GM18517 (cell line): ENCODE data around the gene YWHAG.
"Not testable (repeated sequence)": the region's sequence is repeated elsewhere in the genome, so short reads cannot be mapped to it uniquely, and the experiment has no call there.

Experiments
- ATAC-seq: cut with Tn5 transposase; IDR thresholded peaks from one replicate; pipeline ENCODE4 v1.9.1; 2021; ENCODE audit warnings: mild to moderate bottlenecking, moderate library complexity; ENCODE audit not compliant: unreplicated experiment

The YWHAG gene

DNA sequence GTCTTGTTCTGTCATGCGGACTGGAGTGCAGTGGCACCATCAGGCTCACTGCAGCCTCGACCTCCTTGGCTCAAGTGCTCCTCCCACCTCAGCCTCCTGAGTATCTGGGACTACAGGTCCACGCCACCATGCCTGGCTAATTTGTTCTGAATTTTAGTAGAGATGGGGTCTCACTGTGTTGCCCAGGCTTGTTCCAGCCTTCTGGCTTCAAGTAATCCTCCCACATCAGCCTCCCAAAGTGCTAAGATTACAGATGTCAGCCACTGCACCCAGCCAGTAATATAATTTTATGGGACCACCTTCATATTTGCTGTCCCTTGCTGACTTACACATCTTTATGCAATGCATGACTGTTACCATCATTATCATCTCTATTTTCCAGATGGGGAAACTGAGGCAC, 57.8 kb downstream of the YWHAG start:
- no peak for ATAC-seq

DNA sequence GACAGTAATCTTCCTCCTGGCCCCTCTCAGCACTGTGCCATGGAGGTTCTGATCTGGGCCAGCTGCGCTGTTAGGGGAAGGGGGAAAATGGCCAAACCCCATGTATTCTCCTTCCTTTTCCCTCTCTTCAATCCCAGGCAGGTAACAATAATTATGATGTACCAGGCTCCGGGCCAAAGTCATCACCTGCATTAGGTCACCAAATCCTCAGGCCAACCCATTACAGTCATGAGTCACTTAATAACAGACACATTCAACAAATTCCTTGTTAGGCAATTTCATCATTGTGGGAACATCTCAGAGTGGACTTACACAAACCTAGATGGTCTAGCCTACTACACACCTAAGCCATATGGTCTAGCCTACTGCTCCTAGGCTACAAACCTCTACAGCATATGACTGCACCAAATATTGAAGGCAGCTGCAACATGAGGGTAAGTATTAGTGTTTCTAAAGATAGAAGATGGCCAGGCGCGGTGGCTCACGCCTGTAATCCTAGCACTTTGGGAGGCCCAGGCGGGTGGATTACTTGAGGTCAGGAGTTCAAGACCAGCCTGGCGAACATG, 58.5 kb downstream of the YWHAG start:
- no peak for ATAC-seq

DNA sequence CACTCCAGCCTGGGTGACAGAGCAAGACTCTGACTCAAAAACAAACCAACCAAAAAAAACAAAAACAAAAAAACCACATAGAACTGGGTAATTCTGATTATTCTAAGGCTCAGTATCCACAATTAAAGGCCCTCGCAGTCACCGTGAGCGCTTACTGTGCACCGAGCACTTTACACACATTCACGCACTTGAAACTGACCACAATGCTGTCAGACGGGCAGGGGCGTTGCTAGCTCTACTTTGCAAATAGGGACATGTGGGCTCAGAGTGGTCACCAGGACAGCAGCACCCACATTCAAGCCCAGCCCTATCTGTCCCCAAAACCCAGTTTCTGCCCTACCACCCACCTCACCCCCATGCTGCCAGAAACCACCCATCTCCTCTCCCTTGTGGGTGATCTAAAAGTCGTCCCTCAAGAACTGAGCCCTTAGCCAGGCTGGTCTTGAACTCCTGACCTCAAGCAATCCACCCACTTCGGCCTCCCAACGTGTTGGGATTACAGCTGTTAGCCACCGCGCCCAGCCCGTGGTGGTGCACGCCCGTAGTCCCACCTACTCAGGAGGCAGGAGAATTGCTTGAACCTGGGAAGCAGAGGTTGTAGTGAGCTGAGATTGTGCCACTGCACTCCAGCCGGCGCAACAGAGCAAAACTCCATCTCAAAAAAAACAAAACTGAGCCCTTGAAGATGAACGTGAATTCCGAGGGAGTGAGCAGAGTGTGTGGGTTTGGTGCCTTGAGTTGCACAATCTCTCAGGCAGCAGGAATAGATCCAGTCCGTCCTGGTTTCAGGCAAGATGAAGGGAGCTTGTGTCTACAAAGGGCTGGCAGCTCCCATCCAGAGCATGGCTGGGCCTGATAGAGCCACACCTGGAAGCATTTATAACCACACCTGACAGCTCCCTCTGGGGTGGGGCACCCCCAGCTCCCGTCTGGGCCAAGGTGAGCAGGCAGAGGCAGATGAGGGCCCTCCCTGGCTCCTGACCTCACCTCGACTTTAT, 61.7 kb downstream of the YWHAG start:
- no peak for ATAC-seq

DNA sequence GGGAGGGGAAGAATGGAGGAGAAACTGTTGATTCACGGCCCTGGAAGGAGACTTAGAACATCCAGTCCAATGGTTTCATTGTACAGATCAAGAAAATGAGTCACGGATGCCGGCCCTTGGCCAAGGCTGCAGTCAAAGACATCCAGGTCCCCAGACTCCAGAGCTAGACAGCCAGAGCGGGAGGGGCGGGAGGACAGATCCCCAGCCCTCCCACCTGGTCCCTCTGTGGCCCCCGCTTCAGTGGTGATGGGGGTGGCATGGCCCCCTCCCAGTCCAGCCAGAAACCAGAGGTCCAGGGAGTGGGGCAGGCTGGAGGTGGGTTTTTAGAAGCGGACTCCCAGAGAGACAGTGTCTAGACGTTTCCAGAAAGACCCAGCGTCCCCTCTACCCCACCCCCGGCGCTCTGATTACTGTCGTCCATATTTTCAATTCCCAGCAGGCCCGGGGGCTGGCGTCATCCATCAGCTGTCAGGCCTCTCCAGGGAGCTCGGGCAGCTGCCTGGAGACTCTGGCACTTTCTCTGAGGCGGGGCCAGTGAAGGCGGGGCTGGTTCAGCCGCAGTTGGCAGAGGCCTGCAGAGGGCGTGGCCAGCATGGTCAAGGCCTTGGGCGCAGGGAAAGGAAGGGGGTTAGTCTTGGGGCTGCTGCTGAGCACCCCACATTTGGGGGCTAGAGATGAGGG, 64.3 kb downstream of the YWHAG start:
- no peak for ATAC-seq

DNA sequence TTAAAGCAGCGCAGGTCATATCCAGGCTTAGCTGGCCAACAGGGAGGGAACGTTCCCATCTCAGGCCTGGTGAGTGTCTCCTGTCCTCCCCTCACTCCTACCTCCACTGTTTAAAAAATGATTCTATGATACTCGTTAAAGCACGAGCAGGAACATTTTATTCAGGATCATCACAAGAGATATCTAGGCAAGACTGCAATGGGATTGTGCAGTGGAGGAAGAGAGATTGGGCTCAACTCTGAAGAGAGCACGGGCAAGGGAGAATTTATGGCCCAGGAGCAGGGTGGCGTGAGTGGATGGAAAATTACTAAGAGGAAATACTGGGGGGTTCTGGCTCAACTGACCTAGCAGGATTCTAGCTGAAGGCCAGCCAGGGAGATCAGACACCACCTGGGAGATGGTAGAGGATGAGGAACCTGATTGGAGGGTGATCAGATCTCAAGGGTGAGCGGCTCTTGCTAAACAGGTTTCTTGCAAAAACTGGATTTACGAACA, 65.3 kb downstream of the YWHAG start:
- ATAC-seq, result no peak

DNA sequence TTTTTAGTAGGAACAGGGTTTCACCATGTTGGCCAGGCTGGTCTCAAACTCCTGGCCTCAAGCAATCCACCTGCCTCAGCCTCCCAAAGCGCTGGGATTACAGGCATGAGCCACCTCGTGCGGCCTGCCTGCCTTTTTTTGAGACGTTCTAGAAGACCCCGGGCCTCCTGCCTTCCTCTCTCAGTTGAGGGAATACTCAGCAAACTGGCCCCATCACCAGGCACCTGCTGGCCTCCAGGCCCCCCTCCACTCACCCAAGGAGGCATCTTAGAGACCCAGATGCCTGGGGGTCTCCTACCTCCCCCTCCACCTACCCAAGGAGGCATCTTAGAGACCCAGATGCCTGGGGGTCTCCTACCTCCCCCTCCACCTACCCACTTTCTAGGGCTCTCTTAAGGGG, 65.9 kb downstream of the YWHAG start:
- not testable (repeated sequence) for ATAC-seq

DNA sequence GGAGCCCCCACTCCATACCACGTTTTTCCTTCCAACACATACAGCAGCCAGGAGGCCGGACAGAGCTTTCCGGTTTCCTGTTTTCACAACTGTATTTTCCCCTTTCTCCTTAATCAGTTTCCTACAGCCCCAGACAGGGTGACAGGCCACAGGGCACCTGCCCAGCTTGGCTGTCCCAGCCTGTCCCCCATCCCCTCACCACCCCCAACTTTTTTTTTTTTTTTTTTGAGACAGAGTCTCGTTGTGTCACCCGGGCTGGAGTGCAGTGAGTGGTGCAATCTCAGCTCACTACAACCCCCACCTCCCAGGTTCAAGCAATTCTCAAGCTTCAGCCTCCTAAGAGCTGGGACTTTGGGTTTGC, 66.6 kb downstream of the YWHAG start:
- ATAC-seq, result no peak

DNA sequence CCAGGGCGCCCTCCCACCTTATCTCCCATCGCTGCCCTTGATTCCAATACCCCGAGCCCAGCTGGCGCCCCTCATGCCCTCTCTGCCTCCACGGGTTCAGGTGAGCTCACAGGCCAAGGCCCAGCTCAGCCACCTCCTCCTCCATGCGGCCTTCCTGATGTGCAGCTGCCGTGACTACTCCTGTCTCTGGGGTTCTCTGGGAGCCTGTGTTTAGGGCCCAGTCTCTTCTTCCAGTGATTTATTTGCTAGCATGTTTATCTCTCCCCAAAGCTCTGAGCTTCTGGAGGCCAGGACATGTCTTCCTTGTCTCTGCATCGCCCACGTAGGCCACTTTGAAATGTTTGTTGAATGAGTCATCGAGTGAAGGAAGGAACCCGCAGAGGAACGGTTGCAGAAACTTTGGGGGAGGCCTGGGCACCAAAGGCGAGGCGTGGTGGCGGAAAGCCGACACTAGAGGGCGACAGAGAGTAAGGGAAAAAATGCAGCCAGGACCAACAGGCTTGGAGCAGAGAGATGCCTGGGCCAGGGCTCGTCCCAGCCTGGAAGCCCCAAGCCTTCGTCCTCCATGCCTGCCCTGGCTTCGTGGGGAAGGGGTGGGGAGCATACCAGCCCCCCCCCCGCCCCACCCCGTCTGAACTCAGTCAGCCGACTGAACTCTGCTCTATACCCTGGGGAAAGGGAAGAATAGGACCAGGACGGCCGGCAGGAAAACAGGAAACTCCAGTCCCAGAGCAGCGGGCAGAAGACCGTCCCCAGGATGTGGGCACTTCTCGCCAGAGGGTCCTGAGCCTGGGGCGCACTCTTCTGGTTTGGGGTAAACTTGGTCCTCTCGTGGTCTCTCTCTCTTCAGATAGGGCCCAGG, 67.2 kb downstream of the YWHAG start:
- ATAC-seq, result peak; percentile 87

DNA sequence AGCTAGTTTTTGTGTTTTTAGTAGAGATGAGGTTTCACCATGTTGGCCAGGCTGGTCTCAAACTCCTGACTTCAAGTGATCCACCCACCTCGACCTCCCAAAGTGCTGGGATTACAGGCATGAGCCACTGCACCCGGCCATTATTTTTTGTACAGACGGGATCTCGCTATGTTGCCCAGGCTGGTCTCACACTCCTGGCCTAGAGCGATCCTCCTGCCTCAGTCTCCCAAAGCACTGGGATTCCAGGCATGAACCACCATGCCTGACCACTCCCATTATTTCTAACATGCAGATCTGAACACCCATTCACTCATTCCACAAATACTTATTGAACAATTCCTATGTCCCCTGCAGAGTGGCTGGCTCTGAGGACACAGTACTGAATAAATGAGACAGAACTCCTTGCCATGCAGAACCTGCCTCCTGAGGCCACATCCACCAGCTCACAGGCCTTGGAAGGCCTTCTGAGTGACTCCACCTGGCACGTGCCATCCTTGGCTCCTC, 67.9 kb downstream of the YWHAG start:
- ATAC-seq, result not testable (repeated sequence)

DNA sequence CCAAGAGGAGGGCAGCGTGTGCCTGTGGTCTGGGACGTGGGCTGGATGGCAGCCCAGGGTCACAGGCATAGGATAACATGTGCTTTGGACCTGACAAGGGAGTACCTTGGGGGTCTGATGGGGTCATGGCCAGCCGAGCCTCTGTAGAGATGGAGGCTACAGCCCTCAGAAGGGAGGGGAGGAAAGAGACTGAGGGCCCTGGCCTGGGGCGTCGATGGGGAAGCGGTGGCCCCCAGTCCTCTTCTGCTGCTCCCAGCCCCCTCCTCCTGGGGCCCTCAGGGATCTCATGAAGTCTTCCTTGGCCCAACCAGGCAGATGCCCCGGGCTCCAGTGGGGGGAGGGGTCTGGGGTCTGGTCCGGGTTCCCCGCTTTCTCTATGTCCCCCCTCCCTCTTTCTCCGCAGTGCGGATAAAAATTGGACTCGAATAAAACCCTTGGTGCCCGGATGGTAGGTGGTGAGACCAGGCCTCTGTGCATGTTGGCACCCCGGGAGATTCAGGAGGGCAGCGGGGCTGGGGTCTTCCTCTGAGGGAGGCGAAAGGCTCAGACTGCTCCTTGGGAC, 71.9 kb downstream of the YWHAG start:
- no peak for ATAC-seq

DNA sequence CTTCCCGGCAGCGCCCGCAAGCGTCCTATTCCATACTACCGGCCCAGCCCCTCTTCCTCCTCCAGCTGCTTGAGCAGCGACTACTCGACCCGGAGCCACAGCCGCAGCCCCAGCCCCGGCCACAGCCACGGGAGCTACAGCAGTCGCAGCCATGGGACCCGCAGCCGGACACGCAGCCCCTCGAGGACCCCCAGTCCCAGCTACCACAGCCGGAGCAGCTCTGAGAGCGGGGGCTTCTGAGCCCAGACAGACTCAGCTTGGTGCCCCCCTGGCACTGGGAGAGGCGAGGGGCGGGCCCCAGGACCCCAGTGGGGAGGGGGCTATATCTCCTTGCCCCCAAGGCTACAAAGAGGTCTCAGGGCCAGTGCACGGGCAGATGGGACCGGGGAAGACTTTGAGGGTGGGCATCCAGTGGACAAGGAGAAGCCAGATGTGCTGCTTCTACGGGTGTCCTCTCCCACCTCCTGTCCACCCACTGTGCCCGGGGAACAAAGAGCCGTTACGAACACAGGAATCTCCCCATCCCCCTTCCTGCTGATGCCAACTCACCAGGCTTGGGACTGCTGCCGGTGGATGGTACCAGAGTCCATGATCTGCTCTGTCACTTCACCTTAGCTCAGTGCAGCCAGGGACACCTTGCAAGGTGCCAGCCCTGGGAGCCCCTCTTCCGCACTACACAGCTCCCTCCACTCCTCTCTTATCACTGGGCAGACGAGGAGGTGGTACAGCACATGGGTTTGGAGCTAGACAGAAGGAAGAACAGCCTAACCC, 73.0 kb downstream of the YWHAG start:
- ATAC-seq, result no peak

DNA sequence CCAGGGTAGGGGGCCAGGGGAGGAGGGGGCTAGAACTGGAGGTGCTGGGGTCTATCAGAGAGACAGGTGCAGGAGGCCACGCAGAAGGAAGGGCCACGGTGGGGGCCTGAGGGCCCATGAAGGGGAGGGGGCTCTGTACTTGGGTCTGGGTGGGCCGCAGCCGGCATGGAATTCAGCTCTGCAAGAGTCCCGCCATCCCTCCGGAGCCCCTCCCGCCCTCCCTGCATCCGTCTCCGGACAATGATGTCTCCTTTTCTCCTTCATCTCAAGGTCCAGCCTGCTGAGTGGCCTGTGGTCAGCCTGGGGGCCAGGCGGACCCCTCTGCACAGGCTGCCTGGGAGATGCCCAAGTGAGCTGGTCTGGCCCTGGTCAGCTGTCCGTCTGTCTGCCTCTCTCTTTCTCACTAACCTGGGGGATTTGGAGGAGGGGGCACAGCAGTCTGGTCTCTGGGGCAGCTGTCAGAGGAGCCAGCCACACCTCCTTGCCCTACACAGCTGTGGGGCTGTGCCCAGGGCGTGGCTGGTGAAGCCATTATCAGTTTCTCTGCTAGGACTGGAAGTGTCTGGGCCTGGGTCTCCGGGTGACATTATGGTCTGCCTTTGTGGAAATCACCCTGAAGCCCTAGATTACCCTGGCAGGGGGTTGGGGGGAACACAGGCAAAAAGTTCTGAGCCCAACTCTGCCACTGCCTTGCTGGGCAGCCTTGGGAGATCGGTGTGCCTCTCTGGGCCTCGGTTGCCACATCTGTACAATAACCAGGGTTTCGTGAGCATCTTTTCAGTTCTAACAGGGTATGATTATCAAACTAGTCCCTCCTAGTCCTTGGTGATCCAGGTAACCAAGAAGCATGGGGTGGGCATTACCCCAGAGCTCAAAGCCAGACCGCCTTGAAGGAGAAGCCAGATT, 75.3 kb downstream of the YWHAG start:
- ATAC-seq, result no peak

DNA sequence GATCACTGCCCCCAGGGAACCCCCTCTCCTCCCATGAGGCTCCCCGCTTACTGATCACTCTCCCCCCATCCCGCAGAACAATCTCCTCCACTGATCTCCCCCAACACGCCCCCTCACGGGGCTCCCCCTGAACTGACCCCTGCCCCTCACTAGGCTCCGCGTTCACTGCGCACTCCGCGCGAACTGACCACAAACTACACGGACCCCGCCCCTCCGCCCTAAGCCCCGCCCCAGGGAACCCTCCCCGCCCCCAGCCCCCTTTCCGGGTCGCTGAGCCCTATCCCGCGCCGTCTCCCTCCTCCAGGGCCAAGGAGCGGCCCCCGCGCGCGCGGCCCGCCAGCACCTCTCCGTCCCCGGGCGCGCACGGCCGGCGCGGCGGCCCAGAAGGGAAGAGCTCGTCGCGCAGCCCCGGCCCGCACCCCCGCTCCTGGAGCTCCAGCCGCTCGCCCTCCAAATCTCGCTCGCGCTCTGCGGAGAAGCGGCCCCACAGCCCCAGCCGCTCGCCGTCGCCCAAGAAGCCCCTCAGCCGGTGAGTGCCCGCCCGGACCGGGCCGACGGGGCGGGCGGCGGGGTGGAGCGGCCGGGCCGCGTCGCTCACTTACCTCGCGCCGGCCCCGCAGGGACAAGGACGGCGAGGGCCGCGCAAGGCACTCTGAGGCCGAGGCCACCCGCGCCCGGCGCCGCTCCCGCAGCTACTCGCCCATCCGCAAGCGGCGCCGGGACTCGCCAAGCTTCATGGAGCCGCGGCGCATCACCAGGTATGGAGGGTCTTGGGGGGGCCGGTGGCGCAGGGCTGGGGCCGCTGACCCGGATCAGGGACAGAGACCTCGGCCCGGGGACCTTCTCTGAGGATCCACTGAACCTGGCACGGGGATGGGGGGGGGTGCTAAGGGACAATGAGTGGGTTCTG, 76.2 kb downstream of the YWHAG start:
- ATAC-seq, result no peak

DNA sequence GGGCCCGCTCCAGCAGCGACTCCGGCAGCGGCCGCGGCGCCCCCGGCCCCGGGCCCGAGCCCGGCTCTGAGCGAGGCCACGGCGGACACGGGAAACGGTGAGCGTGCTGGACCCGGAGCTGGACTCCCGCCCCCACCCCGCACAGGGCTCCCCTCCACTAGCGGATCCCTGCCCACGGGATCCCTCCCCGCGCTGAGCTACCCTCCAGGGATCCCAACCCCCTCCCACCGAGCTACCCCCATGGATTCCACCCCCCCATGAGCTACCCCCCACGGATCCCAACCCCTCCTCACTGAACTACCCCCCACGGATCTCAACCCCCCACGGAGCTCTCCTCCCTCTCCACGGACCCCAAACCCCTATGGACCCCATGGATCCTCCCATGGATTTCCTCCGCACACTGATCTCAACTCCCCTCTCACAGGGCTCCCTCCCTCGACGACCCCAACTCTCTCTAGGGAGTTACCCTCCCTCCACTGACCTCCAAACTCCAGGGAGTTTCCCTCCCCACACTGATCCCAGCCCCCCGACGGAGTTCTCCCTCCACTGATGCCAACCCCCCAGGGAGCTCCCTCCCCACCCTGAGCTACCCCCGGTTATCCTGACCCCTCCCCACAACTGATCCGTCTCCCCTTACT, 77.0 kb downstream of the YWHAG start:
- no peak for ATAC-seq

DNA sequence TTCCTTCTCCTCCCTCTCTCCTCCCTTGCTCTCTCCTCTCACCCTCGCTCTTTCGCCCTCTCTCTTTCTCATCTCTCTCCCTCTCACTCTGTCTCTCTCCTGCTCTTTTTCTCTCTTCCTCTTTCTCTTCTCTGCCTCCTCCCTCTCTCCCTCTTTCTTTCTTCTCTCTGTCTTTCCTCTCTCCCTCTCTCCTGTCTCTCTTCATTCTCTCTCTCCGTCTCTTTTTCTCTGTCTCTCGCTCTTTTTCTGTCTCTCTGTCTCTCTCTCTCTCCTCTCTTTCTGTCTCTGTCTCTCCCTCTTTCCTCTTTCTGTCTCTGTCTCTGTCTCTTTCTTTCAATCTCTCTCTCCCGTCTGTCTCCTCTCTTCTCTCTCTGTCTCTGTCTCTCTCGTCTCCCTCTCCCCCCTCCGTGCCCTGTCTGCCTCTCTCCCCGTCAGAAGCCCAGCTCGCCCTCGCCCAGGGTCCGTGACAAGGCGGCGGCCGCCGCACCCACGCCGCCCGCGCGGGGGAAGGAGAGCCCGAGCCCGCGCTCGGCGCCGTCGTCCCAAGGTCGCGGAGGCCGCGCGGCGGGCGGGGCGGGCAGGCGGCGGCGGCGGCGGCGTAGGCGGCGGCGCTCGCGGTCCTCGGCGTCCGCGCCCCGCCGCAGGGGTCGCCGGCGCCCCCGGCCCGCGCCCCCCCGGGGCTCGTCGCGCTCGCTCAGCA, 77.6 kb downstream of the YWHAG start:
- ATAC-seq, result no peak

DNA sequence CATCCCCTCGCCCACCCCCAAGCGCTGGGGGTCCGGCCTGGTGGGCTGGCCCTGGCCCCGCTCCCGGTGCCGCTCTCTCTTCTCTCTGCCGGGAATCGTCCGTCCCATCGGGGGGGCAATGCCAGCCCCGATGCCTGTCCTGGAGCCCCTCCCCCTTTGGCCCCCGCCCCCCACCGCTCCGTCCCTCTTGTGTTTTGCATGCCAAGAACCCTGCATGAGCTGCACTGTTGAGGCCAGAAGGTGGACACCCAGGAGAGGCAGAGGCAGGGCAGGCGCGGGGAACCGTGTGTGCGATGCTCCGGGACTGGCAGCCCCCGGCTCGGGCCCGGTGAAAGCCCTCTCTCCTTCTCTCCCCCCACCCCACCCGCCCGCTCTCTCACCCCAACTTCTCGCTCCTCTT, 78.4 kb downstream of the YWHAG start:
- ATAC-seq, result no peak
